GM12892 (cell line): Measurements from ENCODE around the gene HSPA9.

Experiments
- POLR2A ChIP-seq: IDR thresholded peaks from 2 replicates; pipeline ENCODE4 v1.6.1; 2011; ENCODE audit warnings: low read depth, low read length, control low read depth
- TAF1 ChIP-seq: IDR thresholded peaks from 2 replicates; pipeline ENCODE4 v1.6.1; 2011; ENCODE audit warnings: low read depth, mild to moderate bottlenecking, control low read depth, low read length, borderline replicate concordance

DNA sequence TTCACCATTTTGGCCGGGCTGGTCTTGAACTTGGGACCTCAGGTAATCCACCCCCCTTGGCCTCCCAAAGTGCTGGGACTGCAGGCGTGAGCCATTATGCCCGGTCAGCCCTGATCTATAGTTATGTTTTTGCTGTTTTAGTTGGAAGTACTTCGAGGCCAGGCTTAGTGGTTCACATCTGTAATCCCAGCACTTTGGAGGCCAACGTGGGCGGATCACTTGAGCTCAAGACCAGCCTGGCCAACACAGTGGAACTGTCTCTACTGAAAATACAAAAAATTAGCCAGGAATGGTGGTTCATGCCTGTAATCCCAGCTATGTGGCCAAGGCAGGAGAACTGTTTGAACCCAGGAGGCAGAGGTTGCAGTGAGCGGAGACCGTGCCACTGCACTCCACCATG is 2.0 kb downstream of the HSPA9 start:
- TF ChIP-seq POLR2A (no peak), TAF1 (no peak)
